ELR (cell line): ENCODE results near the gene NUDT8.
"Not testable (repeated sequence)": the region's sequence is repeated elsewhere in the genome, so short reads cannot be mapped to it uniquely, and the experiment has no call there.

Experiments used
- DNase-seq: peaks from one replicate; pipeline ENCODE4 v3.0.0-alpha.2; 2015; ENCODE audit warnings: low read depth

Gene NUDT8

GRCh38 chr11:67641338-67642172 lies 11.8 kb upstream of the NUDT8 start:
- DNase-seq: no peak

- no peak for DNase-seq
Observed at GRCh38 chr11:67640758-67641337, 11.1 kb upstream of the NUDT8 start.

GRCh38 chr11:67640021-67640757 lies 10.5 kb upstream of the NUDT8 start:
- DNase-seq: peak; percentile 60

GRCh38 chr11:67639438-67639859 lies 9.7 kb upstream of the NUDT8 start, which contains the start of gene TBX10:
TSS of gene TBX10 (minus strand) at chr11:67639763. CDS start at chr11:67639472, 291 bp downstream.
- DNase-seq: no peak

- no peak for DNase-seq
Observed at GRCh38 chr11:67638535-67639437, 9.0 kb upstream of the NUDT8 start.

- DNase-seq: not testable (repeated sequence)
Observed at GRCh38 chr11:67637441-67637840, 7.7 kb upstream of the NUDT8 start.

- DNase-seq: no peak
Observed at GRCh38 chr11:67636962-67637361, 7.2 kb upstream of the NUDT8 start.

GRCh38 chr11:67635231-67635521 lies 5.4 kb upstream of the NUDT8 start:
- DNase-seq: no peak

GRCh38 chr11:67634366-67635230 lies 4.9 kb upstream of the NUDT8 start:
- no peak for DNase-seq

- DNase-seq: no peak
Observed at GRCh38 chr11:67633758-67634365, 4.1 kb upstream of the NUDT8 start.

- DNase-seq: no peak
Observed at GRCh38 chr11:67632982-67633755, 3.4 kb upstream of the NUDT8 start.

GRCh38 chr11:67632175-67632981 lies 2.6 kb upstream of the NUDT8 start:
- DNase-seq: no peak

GRCh38 chr11:67631853-67632174 lies 2.1 kb upstream of the NUDT8 start:
- DNase-seq: no peak

- DNase-seq: no peak
Observed at GRCh38 chr11:67631411-67631810, 1.7 kb upstream of the NUDT8 start.

- DNase-seq: no peak
Observed at GRCh38 chr11:67630943-67631331, 1.2 kb upstream of the NUDT8 start.

GRCh38 chr11:67630228-67630942 lies 648 bp upstream of the NUDT8 start:
- DNase-seq: peak; percentile 98

GRCh38 chr11:67628710-67629385 lies 889 bp downstream of the NUDT8 start:
- DNase-seq: no peak
